HUES6 (cell line): ENCODE results near the gene NOS1AP.

Experiments
- H3K27ac ChIP-seq: 2 replicates; pipeline ENCODE4 v1.7.0; 2013; ENCODE audit warnings: low read depth, mild to moderate bottlenecking, low read length, inconsistent platforms
- H3K27me3 ChIP-seq: 2 replicates; pipeline ENCODE4 v1.6.1; 2013; ENCODE audit warnings: low read length; ENCODE audit not compliant: control insufficient read depth, insufficient read depth
- H3K36me3 ChIP-seq: 2 replicates; pipeline ENCODE4 v1.6.1; 2013; ENCODE audit warnings: low read length; ENCODE audit not compliant: control insufficient read depth, insufficient read depth
- H3K4me1 ChIP-seq: 2 replicates; pipeline ENCODE4 v1.6.1; 2013; ENCODE audit warnings: low read length; ENCODE audit not compliant: control insufficient read depth, insufficient read depth
- H3K4me3 ChIP-seq: 2 replicates; pipeline ENCODE4 v1.5.1; 2013; ENCODE audit warnings: low read depth, low read length
- H3K9ac ChIP-seq: one replicate; pipeline ENCODE4 v1.6.1; 2013; ENCODE audit warnings: mild to moderate bottlenecking, low read length
- H3K9me3 ChIP-seq: 2 replicates; pipeline ENCODE4 v1.6.1; 2013; ENCODE audit warnings: low read depth, low read length; ENCODE audit not compliant: control insufficient read depth, insufficient read depth

The NOS1AP gene

DNA sequence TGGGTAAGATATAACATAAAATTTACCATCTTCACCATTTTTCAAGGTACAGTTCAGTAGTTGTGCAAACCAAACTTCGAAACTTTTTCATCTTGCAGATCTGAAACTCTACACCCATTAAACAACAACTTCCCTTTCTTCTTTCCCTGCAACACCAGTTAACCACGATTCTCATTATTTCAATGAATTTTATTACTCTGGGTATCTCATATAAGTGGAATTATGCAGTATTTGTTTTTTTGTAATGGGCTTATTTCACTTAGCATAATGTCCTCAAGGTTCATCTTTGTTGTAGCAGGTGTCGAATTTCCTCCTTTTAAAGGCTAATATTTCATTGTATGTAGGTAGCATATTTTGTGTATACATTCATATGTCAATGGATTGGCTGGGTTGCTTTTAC is 161.0 kb downstream of the NOS1AP start:
- Histone ChIP-seq H3K27me3 (0 out of 2 replicates have a peak, but pooled peaks cover 3% of the 10 kb centered on the region), H3K9ac (no peak overlapping the region), H3K4me1 (peaks cover 47% of the 10 kb centered on the region), H3K9me3 (no peaks in the 10 kb centered on the region), H3K4me3 (no peak overlapping the region), H3K27ac (no peak overlapping the region), H3K36me3 (no peaks in the 10 kb centered on the region)

DNA sequence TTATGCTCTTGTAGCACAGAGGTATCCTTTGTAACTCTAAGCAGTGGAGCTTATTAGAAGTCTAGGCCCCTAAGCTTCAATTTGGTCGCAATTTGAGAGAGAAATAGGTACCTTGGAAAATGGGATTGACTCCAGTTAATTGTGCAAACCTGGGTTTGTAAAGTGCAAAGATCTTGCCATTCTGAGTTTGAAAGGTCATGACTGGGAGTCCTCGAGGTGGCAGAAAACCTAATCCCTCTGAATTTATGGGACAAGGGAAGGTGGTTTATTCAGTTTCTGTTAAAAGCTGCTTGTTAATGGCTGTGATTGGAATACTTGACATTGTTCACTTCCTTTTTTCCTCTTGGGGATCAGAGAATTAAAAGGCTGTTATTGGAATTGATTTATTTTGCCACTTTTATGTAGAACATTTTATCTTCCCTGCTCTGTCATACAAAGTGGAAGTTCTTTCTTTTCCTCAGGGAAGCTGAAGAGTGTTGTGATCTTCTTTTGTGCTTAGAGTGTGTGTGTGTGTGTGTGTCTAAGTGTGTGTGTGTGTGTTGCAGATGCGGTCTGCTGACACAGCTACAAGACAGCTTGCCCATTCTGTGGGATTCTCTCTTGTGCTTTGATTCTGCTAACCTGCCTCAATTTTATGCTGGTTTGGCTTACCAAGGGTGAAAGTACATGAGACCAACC is 162.7 kb downstream of the NOS1AP start:
- Histone ChIP-seq H3K9ac (no peak overlapping the region), H3K4me1 (peaks cover 44% of the 10 kb centered on the region), H3K36me3 (no peaks in the 10 kb centered on the region), H3K27ac (no peak overlapping the region), H3K4me3 (no peak overlapping the region), H3K27me3 (0 out of 2 replicates have a peak, but pooled peaks cover 3% of the 10 kb centered on the region), H3K9me3 (no peaks in the 10 kb centered on the region)

DNA sequence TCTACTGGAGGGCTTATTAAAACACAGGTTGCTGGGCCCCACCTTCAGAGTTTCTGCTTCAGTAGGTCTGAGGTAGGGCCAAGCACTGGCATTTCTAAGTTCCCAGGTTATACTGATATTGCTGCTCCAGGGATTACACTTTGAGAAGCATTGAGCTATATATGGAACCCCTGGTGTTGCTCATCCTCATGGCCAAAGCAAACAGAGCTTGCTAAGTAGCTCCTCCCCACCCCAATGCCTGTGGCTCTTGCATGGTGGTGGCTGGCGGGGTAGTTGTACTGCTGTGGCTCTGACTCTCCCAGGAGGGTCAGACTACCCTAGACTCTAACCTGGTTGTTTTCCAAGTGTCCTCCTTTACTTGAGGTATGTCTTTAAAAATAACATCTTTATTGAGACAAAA is 163.6 kb downstream of the NOS1AP start:
- H3K27ac ChIP-seq, result no peak overlapping the region
- no peaks in the 10 kb centered on the region for H3K36me3 ChIP-seq
- no peak overlapping the region for H3K4me3 ChIP-seq
- H3K4me1 ChIP-seq, result peaks cover 44% of the 10 kb centered on the region
- H3K27me3 ChIP-seq, result no peaks in the 10 kb centered on the region
- H3K9me3 ChIP-seq, result no peaks in the 10 kb centered on the region
- no peak overlapping the region for H3K9ac ChIP-seq

DNA sequence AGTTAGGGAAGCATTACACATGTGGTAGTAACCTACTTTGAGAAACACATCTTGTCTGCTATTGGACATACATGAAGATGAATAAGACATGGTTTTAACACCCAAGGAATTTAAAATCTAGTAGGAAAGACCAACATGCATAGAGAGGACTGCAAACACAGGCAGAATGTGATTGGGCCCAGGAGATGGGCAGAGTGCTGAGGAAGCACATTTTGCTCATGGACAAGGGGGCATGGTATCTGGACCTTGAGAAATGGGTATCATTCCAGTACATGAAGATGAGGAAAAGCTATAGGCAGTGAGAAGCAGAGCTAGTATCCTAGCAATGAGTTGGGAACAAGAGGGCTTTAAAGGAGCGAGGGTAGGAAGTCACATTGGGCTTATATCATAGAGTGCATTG is 164.4 kb downstream of the NOS1AP start:
- Histone ChIP-seq H3K36me3 (no peaks in the 10 kb centered on the region), H3K9me3 (no peaks in the 10 kb centered on the region), H3K4me1 (peaks cover 44% of the 10 kb centered on the region), H3K27ac (no peak overlapping the region), H3K4me3 (no peak overlapping the region), H3K27me3 (no peaks in the 10 kb centered on the region), H3K9ac (no peak overlapping the region)

DNA sequence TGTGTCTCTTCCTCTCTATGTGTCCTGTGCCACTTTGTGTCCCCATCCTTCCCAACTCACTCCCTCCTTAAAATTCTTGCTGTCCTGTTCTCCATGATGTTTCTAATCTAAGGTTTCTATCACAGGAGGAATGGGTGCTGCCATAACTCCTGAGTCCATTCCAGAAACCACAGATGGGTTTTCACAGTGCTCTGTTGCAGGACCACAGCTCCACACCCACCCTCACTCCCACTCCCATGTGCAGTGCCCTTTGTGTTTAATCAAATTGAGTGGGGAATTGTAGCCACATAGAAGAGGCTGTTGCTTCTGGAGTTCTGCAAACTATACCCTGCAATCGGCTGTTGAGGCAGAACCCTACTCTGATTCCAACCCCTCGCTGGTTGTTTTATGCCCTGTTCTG is 165.1 kb downstream of the NOS1AP start:
- Histone ChIP-seq H3K4me1 (peaks cover 43% of the 10 kb centered on the region), H3K4me3 (no peak overlapping the region), H3K27ac (no peak overlapping the region), H3K36me3 (no peaks in the 10 kb centered on the region), H3K9ac (no peak overlapping the region), H3K27me3 (no peaks in the 10 kb centered on the region), H3K9me3 (no peaks in the 10 kb centered on the region)

DNA sequence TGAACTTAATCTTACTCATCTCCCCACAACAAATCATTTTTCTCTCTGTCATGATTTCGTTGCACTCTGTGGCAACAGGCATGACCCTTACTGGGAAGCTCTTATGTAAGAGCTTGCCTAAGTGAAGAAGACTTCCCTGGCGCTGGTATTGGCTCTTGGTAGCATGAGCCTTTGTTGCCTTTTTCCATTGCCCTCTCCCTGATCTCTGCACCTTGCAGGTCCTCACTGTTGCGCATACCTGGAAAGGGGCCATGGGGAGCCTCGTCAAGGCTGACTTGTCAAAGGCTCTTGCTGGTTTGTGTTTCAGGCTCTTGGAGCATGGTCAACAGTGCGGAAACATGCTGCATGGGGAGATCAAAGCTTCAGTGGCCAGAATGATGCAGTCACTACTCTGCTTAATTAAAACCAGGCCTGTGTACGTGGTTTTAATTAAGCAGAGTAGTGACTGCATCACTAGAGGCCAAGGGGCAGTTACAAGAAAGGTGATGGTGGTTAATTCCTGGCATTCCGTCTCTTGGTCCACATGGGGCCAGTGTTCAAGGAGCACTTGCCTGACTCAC is 165.8 kb downstream of the NOS1AP start:
- Histone ChIP-seq H3K36me3 (no peaks in the 10 kb centered on the region), H3K4me3 (no peak overlapping the region), H3K9ac (no peak overlapping the region), H3K27ac (no peak overlapping the region), H3K27me3 (no peaks in the 10 kb centered on the region), H3K4me1 (peaks cover 39% of the 10 kb centered on the region), H3K9me3 (no peaks in the 10 kb centered on the region)

DNA sequence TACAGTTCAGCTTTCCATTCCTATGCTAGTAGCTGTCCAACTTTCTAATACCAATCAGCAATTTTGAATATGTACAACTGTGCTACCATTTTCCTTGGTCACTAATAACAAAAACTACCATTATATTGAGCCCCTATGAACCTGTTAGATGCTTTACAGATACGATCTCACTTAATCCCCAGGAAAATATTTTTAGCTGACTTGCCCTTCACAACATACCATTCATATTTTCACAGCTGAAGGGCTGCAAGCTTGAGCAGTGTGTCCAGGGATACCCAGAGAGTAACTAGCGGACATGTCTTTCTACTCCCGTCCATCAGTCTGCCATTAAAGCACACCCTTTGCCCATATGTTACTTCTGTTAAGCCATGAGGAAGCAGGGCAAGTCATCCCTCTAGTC is 166.7 kb downstream of the NOS1AP start:
- no peaks in the 10 kb centered on the region for H3K9me3 ChIP-seq
- no peak overlapping the region for H3K4me3 ChIP-seq
- H3K9ac ChIP-seq, result no peak overlapping the region
- no peaks in the 10 kb centered on the region for H3K36me3 ChIP-seq
- no peak overlapping the region for H3K27ac ChIP-seq
- peaks cover 32% of the 10 kb centered on the region for H3K4me1 ChIP-seq
- H3K27me3 ChIP-seq, result no peaks in the 10 kb centered on the region

DNA sequence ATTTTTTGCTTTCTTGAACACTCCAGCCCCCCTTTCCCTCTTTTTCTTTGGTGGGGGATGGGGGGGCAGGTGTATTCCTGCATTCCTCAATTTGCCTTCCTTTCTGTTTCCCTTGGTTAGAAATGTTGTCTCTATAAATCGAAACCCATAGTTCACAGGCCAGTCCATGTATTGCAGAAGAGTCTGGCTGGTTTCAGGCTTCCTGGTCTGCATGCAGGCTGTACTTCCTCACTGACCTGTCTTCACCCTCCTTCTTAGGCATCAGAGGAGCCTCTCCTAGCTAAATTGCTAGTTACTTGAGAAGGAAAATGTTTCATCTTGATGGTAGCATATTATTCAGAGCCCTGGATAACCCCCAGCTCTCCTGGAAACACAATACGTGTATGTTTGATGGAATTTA is 167.1 kb downstream of the NOS1AP start:
- H3K27me3 ChIP-seq, result no peaks in the 10 kb centered on the region
- no peak overlapping the region for H3K9ac ChIP-seq
- H3K36me3 ChIP-seq, result no peaks in the 10 kb centered on the region
- no peak overlapping the region for H3K27ac ChIP-seq
- H3K4me3 ChIP-seq, result no peak overlapping the region
- H3K4me1 ChIP-seq, result peaks cover 30% of the 10 kb centered on the region
- no peaks in the 10 kb centered on the region for H3K9me3 ChIP-seq

DNA sequence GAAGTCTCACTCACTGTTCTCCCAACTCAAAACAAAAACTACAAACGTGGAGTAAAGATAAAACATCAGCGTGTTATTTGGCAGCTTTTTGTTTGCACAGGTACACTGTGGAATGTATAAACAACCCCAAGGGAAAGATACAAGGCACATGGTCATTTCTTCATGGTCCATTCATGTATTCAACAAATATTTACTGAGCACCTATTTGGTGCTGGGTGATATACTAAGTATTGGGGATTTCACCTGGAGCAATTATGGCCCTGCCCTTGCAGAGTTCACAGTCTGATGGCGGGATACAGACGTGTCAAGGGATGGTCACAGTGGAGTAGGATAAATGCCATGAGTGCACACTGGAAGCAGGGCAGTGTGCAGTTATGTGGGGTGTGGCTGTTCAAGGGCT is 171.1 kb downstream of the NOS1AP start:
- Histone ChIP-seq H3K36me3 (no peaks in the 10 kb centered on the region), H3K9me3 (no peaks in the 10 kb centered on the region), H3K27me3 (no peaks in the 10 kb centered on the region), H3K4me3 (no peak overlapping the region), H3K27ac (no peak overlapping the region), H3K9ac (no peak overlapping the region), H3K4me1 (peaks cover 11% of the 10 kb centered on the region; the same call in 1 of the 2 replicates)

DNA sequence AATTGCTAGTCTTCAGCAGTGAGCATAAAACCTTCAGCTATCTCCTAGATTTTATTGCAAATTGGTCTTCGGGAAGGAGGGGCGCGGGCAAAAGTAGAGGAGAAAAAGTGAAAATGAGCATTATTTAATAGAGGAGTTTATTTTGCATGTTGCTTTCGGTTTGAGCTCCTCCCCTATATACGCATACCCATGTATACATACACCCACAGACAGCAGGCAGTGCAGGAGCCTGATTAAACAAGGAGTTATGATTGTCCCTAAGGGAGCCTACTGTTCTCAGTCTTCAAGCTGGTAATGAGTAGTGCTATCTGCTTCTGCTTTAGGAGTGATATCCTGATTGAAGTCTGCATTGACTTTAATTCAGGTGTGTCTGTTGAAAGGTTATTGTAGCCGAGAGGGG is 173.3 kb downstream of the NOS1AP start:
- H3K4me3 ChIP-seq, result no peak overlapping the region
- H3K27me3 ChIP-seq, result no peaks in the 10 kb centered on the region
- no peak overlapping the region for H3K9ac ChIP-seq
- no peak overlapping the region for H3K27ac ChIP-seq
- H3K36me3 ChIP-seq, result no peaks in the 10 kb centered on the region
- H3K4me1 ChIP-seq, result 0 out of 2 replicates have a peak, but pooled peaks cover 4% of the 10 kb centered on the region
- H3K9me3 ChIP-seq, result no peaks in the 10 kb centered on the region

DNA sequence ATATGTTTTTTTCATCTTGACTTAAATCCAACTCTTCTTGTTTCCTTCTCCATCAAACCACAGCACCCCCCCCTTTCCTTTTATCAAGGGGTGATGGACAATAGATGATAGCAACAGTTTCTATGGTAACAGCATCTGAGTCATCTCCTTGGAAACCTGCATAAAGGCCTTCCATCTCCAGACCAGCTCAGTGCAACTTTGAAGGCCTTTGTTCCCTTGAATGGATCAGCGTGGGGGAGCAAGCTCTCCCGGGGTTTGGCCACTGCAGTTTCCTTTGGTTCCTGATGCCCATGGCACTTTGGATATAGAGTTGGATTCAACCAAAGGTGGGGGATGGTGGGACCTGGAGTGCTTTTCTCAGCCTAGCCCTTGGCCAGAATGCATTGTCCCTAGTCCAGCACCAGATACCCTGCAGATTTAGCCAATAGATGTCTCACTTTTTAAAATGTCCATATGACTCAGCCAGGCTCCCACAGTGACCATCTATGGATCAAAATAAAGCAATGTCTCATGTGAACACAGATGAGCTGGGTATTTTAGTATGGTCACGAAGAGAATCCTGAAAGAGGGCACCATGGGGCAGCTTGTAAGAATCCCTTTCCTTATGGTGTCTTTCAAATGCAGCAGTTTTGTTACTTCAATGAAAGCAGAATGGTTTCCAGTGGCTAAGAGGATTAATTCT is 179.5 kb downstream of the NOS1AP start:
- Histone ChIP-seq H3K4me1 (peaks cover 28% of the 10 kb centered on the region), H3K9me3 (no peaks in the 10 kb centered on the region), H3K36me3 (no peaks in the 10 kb centered on the region), H3K27ac (0 out of 2 replicates have a peak overlapping the region, but pooled peaks have one; percentile 5), H3K4me3 (no peak overlapping the region), H3K9ac (no peak overlapping the region), H3K27me3 (no peaks in the 10 kb centered on the region)
